ENCODE measurements around the gene SYTL1. TPM values are rescaled to one million over a fixed set of nuclear protein-coding genes. Genes with fewer than 3 reads are reported as not detected.

The SYTL1 gene
- total RNA-seq, 4 donors from 2014 or later, result 5.2 to 9.2 (median 6.9) TPM

DNA sequence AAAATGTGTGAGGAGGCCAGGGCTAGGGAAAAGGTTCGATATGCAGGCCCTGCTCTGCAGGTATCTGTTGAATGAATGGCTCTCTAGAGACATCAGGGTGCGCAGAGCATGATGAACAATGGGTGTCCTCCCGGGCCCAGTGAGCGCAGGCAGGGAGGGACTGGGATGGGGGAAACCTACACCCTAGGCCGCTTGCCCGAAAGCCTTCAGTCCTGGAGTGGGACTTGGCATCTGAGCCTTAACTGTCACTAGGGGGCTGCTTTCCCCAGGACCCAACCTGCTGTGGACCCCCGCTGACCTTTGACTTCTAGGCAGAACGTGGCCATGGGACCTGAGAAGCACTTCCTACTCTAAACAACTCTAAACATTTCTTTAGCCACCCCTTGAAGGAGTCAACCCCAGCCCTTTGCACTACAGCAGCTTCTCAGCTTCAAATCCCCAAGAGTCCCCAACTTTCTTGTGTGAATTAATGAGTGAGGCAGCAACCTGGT, 25.4 kb downstream of the SYTL1 start:
- intact Hi-C loops (cut with DNase I; ENCODE audit: low total_unique reads) (no loop called here), in situ Hi-C loops (cut with MboI; ENCODE audit: low pct_ligation_motif_present in 1 of 4, low pct_unique_long_range_greater_than_20kb in 1 of 4, low sequenced_read_pairs in 3 of 4) (no loop called here)
- Histone ChIP-seq H3K36me3 (no peaks in the 10 kb centered on the region), H3K9me3 (no peaks in the 10 kb centered on the region), H3K27me3 (no peaks in the 10 kb centered on the region), H3K4me1 (peaks cover 15 to 34% (median 18%) of the 10 kb centered on the region in 4 donors), H3K27ac (peak overlapping the region; percentile 94 to 99 (median 98)), H3K4me3 (peak overlapping the region; percentile 64 to 84 (median 75))
- TF ChIP-seq POLR2A (IDR thresholded peaks at IDR 0.05) (no peak), CTCF (IDR thresholded peaks at IDR 0.05) (no peak), EP300 (IDR thresholded peaks at IDR 0.05; ENCODE audit: low read depth) (no peak), POLR2AphosphoS5 (IDR thresholded peaks at IDR 0.05) (no peak)
- WGBS, 2 donors (ENCODE audit: low coverage in 1 of 2), result 53% methylated on average over 8 of the region's 8 CpGs; no CpG with 5 or more reads in 1 of the 2 donors
- DNase-seq, result no peak

DNA sequence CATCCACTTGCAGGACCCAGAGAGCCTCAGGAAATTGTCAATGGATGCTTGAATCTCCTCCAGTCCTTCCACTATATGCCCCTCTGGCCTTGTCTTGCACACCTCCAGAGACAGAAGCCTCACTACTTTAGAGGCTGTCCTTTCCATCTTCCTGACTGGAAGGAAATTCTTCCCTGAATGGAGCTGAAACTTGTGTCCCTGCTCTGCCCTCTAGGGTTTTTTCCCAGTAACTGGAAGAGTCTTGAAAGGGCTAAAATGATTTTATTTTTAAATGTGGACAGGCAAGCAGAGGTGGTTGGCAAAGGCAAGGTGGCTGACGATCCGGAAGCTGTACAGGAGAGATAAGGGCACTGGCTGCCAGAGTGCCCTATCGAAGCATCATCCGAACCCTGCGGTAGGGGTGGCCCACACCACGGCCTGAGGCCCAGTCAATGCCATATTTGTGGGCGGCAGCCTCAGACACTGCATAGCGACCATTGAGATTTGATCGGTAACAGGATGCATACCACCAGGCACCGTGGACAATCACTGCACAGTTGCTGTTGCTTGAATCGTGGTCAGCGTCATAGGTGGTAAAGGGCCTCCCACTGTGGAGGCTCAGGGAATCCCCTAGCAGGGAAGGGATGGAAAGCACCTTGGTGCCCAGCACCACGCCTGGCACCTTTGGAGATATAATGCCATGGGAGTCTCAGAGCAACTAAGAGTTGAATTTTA, 27.2 kb downstream of the SYTL1 start:
- no peaks in the 10 kb centered on the region for H3K27me3 ChIP-seq
- DNase-seq, result no peak
- TF ChIP-seq CTCF (IDR thresholded peaks at IDR 0.05) (peak in 1 of 5 experiments; percentile 6), EP300 (IDR thresholded peaks at IDR 0.05; ENCODE audit: low read depth) (no peak)
- WGBS, 2 donors (ENCODE audit: low coverage in 1 of 2), result 71% methylated on average over 10 of the region's 13 CpGs; no CpG with 5 or more reads in 1 of the 2 donors
- intact Hi-C loops (cut with DNase I; ENCODE audit: low total_unique reads) (no loop called here), in situ Hi-C loops (cut with MboI; ENCODE audit: low pct_ligation_motif_present in 1 of 4, low pct_unique_long_range_greater_than_20kb in 1 of 4, low sequenced_read_pairs in 3 of 4) (no loop called here)
- H3K4me3 ChIP-seq, result no peak overlapping the region
- H3K9me3 ChIP-seq, result no peaks in the 10 kb centered on the region
- H3K4me1 ChIP-seq, result peaks cover 15 to 34% (median 18%) of the 10 kb centered on the region in 4 donors
- no peak overlapping the region for H3K27ac ChIP-seq
- no peaks in the 10 kb centered on the region for H3K36me3 ChIP-seq

DNA sequence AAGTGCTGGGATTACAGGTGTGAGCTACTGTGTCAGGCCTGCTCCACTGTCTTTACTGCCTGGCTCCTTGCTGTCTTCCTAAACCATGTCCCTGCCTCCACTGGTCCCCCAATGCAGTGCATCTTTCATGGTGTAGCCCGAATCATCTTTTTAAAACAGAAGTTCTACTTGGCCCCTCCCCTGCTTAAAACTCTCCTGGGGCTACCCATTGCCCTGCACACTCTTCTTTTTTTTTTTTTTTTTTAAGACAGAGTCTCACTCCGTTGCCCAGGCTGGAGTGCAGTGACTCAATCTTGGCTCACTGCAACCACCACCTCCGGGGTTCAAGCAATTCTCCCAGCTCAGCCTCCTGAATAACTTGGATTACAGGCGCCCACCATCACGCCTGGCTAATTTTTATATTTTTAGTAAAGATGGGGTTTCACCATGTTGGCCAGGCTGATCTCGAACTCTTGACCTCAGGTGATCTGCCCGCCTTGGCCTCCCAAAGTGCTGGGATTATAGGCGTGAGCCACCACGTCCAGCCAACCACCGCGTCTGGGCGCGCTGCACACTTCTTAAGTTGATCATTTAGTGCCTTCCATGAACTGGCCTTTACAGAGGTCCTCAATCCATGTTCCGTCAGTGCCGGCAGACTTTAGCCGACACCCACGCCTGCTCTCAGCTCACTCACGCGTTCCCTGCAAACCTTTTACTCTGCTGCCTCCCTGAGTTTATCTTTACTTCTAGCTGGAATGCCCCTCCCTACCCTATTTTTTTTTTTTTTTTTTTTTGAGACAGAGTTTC, 30.4 kb downstream of the SYTL1 start:
- in situ Hi-C loops (cut with MboI; ENCODE audit: low pct_ligation_motif_present in 1 of 4, low pct_unique_long_range_greater_than_20kb in 1 of 4, low sequenced_read_pairs in 3 of 4) (no loop called here), intact Hi-C loops (cut with DNase I; ENCODE audit: low total_unique reads) (no loop called here)
- WGBS, 2 donors (ENCODE audit: low coverage in 1 of 2), result 87 to 90% methylated on average over 10 to 19 of the region's 19 CpGs
- Histone ChIP-seq H3K27ac (no peak overlapping the region), H3K4me1 (peaks cover 4 to 14% (median 5%) of the 10 kb centered on the region in 4 donors), H3K4me3 (no peak overlapping the region), H3K9me3 (no peaks in the 10 kb centered on the region), H3K36me3 (no peaks in the 10 kb centered on the region), H3K27me3 (no peaks in the 10 kb centered on the region)
- no peak for TF ChIP-seq POLR2AphosphoS5 (IDR thresholded peaks at IDR 0.05)
- TF ChIP-seq POLR2A (IDR thresholded peaks at IDR 0.05), result no peak
- no peak for TF ChIP-seq EP300 (IDR thresholded peaks at IDR 0.05; ENCODE audit: low read depth)
- no peak for TF ChIP-seq CTCF (IDR thresholded peaks at IDR 0.05)
- DNase-seq, result no peak

All from transverse colon (tissue), 4 donors.